ENCODE results near the gene LDLRAD4. TPM values are rescaled to one million over a fixed set of nuclear protein-coding genes. Genes with fewer than 3 reads are reported as not detected.

LDLRAD4 gene
- total and polyA plus RNA-seq, 2 donors (not counting 1 experiment from before 2014, with no cell fraction given): 13.9 to 35.7 TPM

- DNase-seq (no peak), ATAC-seq (ENCODE audit: low read depth) (no peak)
- TF ChIP-seq EZH2 (IDR thresholded peaks at IDR 0.05; ENCODE audit: borderline replicate concordance, insufficient read depth, low read depth, low read length, poor library complexity, severe bottlenecking): no peak
- TF ChIP-seq CTCF (IDR thresholded peaks at IDR 0.05): no peak
- H3K27me3 ChIP-seq (replicated peaks in 1 of 4; ENCODE audit: control extremely low read depth in 1 of 4, control insufficient read depth in 3 of 4, insufficient read depth in 4 of 4, low read length in 3 of 4): no peaks in the 10 kb centered on the region
- no peaks in the 10 kb centered on the region for H4K20me1 ChIP-seq (ENCODE audit: control insufficient read depth, insufficient read depth, low read length, poor library complexity, severe bottlenecking)
- ChIA-PET CTCF (no interaction called here), POLR2A (no interaction called here)
- no peak overlapping the region for H3K27ac ChIP-seq (ENCODE audit: low read length in 2 of 2)
- Mint-ChIP-seq H3K27ac (no peak overlapping the region), H3K9me3 (ENCODE audit: insufficient read depth) (no peaks in the 10 kb centered on the region), H3K4me3 (no peak overlapping the region), H3K27me3 (no peaks in the 10 kb centered on the region), H3K4me1 (no peaks in the 10 kb centered on the region)
- no peak overlapping the region for H3K4me2 ChIP-seq (replicated peaks; ENCODE audit: low read depth, low read length, poor library complexity, severe bottlenecking)
- no peaks in the 10 kb centered on the region for H3K79me2 ChIP-seq (ENCODE audit: control insufficient read depth, insufficient read depth, low read length)
- H3K4me3 ChIP-seq (ENCODE audit: control extremely low read depth in 1 of 5, extremely low read depth in 1 of 5, insufficient read depth in 1 of 5, low read depth in 2 of 5, low read length in 4 of 5): no peak overlapping the region
- intact Hi-C loops (cut with micrococcal nuclease): no loop called here
- no peaks in the 10 kb centered on the region for H3K4me1 ChIP-seq (ENCODE audit: control insufficient read depth in 2 of 2, insufficient read depth in 2 of 2, low read length in 2 of 2)
- H3K9ac ChIP-seq (ENCODE audit: low read length): no peak overlapping the region
- peaks cover 0 to 6% (median 0%) of the 10 kb centered on the region in 3 donors for H3K9me3 ChIP-seq (ENCODE audit: control extremely low read depth in 1 of 3, control insufficient read depth in 2 of 3, insufficient read depth in 1 of 3, low read length in 2 of 3)
- H3K36me3 ChIP-seq (replicated peaks in 1 of 2; ENCODE audit: control extremely low read depth in 1 of 2, control insufficient read depth in 1 of 2, extremely low read depth in 1 of 2, insufficient read depth in 2 of 2, low read length in 1 of 2): peaks cover 0 to 13% of the 10 kb centered on the region in 2 experiments
- no peak overlapping the region for H2AFZ ChIP-seq (ENCODE audit: insufficient read depth, low read depth, low read length, poor library complexity, severe bottlenecking)
- WGBS (ENCODE audit: insufficient coverage): 92% methylated on average over 13 of the region's 15 CpGs
Measured at GRCh38 chr18:13642440-13642827, 423.9 kb downstream of the LDLRAD4 start.

- ATAC-seq (ENCODE audit: low read depth): no peak
- Mint-ChIP-seq H3K9me3 (ENCODE audit: insufficient read depth) (no peaks in the 10 kb centered on the region), H3K27me3 (no peaks in the 10 kb centered on the region), H3K4me1 (no peaks in the 10 kb centered on the region), H3K4me3 (no peak overlapping the region), H3K27ac (no peak overlapping the region)
- H4K20me1 ChIP-seq (ENCODE audit: control insufficient read depth, insufficient read depth, low read length, poor library complexity, severe bottlenecking): no peaks in the 10 kb centered on the region
- intact Hi-C loops (cut with micrococcal nuclease): no loop called here
- H3K4me3 ChIP-seq (ENCODE audit: control extremely low read depth in 1 of 5, extremely low read depth in 1 of 5, insufficient read depth in 1 of 5, low read depth in 2 of 5, low read length in 4 of 5): no peak overlapping the region
- no peaks in the 10 kb centered on the region for H3K4me1 ChIP-seq (ENCODE audit: control insufficient read depth in 2 of 2, insufficient read depth in 2 of 2, low read length in 2 of 2)
- CTCF ChIA-PET: no interaction called here
- DNase-seq: no peak
- no peak overlapping the region for H3K27ac ChIP-seq (ENCODE audit: low read length in 2 of 2)
- H3K9ac ChIP-seq (ENCODE audit: low read length): no peak overlapping the region
- no CpG with 5 or more reads among the region's 16 CpGs for WGBS (ENCODE audit: insufficient coverage)
- TF ChIP-seq CTCF (IDR thresholded peaks at IDR 0.05): no peak
- no peak overlapping the region for H3K4me2 ChIP-seq (replicated peaks; ENCODE audit: low read depth, low read length, poor library complexity, severe bottlenecking)
- H3K36me3 ChIP-seq (replicated peaks in 1 of 2; ENCODE audit: control extremely low read depth in 1 of 2, control insufficient read depth in 1 of 2, extremely low read depth in 1 of 2, insufficient read depth in 2 of 2, low read length in 1 of 2): peaks cover 0 to 13% of the 10 kb centered on the region in 2 experiments
- peaks cover 0 to 6% (median 0%) of the 10 kb centered on the region in 3 donors for H3K9me3 ChIP-seq (ENCODE audit: control extremely low read depth in 1 of 3, control insufficient read depth in 2 of 3, insufficient read depth in 1 of 3, low read length in 2 of 3)
- H3K79me2 ChIP-seq (ENCODE audit: control insufficient read depth, insufficient read depth, low read length): no peaks in the 10 kb centered on the region
- POLR2A ChIA-PET: no interaction called here
- H2AFZ ChIP-seq (ENCODE audit: insufficient read depth, low read depth, low read length, poor library complexity, severe bottlenecking): no peak overlapping the region
- no peaks in the 10 kb centered on the region for H3K27me3 ChIP-seq (replicated peaks in 1 of 4; ENCODE audit: control extremely low read depth in 1 of 4, control insufficient read depth in 3 of 4, insufficient read depth in 4 of 4, low read length in 3 of 4)
Measured at GRCh38 chr18:13643261-13643751, 424.7 kb downstream of the LDLRAD4 start.
